ENCODE results near the gene ARHGEF28. TPM values are rescaled to one million over a fixed set of nuclear protein-coding genes. Genes with fewer than 3 reads are reported as not detected.

Gene ARHGEF28
- total RNA-seq, 1 donor from 2014 or later: 72.1 TPM

DNA sequence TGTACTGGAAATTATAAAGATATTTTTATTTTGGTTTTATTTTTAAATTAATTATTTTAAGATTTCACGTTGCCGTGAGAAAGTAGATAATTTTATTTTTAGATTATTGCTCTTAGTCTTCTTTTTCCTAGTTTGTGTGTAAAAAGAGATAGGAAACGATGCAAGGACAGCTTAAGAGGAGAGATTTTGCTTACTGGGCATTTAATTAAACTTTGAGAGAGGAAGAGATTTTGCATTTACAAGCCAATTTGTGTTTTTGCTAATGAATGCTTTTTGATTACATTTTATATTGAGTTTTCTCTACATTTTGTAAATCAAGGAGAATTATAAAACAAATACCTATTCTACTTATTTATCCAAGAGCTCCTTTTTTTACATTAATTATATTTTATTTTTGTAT is 64.0 kb downstream of the ARHGEF28 start:
- no peak overlapping the region for H3K4me3 ChIP-seq (ENCODE audit: low read depth, low read length)
- TF ChIP-seq, protein P1, sequence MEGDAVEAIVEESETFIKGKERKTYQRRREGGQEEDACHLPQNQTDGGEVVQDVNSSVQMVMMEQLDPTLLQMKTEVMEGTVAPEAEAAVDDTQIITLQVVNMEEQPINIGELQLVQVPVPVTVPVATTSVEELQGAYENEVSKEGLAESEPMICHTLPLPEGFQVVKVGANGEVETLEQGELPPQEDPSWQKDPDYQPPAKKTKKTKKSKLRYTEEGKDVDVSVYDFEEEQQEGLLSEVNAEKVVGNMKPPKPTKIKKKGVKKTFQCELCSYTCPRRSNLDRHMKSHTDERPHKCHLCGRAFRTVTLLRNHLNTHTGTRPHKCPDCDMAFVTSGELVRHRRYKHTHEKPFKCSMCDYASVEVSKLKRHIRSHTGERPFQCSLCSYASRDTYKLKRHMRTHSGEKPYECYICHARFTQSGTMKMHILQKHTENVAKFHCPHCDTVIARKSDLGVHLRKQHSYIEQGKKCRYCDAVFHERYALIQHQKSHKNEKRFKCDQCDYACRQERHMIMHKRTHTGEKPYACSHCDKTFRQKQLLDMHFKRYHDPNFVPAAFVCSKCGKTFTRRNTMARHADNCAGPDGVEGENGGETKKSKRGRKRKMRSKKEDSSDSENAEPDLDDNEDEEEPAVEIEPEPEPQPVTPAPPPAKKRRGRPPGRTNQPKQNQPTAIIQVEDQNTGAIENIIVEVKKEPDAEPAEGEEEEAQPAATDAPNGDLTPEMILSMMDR (conservative IDR thresholded peaks at IDR 0.05; ENCODE audit: low read depth, low read length): no peak

DNA sequence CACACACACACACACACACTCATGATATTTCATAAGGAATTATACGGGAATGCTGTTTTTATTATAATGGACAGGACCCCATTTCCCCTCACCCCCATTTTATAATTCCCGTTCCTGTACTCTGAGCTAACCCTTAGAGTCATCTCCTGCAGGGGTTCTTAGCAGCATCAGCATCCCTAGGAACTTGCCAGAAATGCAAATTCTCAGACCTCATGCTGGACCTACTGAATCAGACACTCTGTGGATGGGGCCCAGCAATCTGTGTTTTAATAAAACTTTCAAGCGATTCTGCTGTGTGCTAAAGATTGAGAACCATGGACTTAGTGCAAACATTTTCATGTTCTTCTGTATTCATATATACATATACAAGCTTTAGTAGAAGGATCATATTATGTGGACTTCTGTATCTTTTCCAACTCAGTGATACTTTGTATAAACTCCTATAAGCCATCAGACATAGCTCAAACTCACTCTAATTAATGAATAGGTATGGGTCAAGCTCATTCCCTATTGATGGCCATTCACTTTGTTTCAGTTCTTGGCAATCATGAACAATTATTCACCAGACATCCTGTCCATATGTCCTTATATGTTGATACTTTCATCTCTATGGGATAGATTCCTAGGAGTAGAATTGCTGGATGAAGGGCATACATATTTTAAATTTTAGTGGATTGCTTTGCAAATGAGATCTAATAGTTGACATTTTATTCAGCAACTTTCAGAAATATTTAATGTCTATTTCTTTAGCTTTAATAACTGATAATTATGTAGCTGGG is 65.5 kb downstream of the ARHGEF28 start:
- TF ChIP-seq, protein P1 (conservative IDR thresholded peaks at IDR 0.05; ENCODE audit: low read depth, low read length): no peak
- no peak overlapping the region for H3K4me3 ChIP-seq (ENCODE audit: low read depth, low read length)
- no peak for DNase-seq (ENCODE audit: low read depth)

More for the DNA sequence above, 64.0 kb downstream of the ARHGEF28 start:
- no peak for DNase-seq (ENCODE audit: low read depth)

DNA sequence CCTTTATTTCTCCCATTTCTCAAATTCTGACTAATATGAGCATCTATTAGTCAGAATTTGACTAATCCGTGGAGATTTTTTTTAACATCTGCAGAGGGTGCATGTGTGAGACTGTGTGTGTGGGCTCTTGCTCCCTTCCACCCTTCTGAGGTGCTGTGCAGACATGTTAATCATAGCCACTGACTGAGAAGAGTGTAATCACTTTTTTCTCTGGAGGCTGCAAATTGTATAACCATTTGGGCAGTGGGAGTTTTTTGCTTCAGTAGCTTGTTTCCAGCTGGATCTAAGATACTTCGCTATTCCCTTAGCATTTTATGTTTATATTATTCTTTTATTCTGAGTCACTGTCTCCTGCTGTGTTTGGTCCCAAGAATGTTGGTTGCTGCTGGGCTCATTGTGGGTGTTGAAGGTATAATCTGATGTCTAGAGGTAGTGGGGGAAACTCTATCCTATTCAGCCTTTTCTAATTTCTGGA is 66.2 kb downstream of the ARHGEF28 start:
- no peak for DNase-seq (ENCODE audit: low read depth)
- H3K4me3 ChIP-seq (ENCODE audit: low read depth, low read length): no peak overlapping the region
- TF ChIP-seq, protein P1 (conservative IDR thresholded peaks at IDR 0.05; ENCODE audit: low read depth, low read length): no peak

DNA sequence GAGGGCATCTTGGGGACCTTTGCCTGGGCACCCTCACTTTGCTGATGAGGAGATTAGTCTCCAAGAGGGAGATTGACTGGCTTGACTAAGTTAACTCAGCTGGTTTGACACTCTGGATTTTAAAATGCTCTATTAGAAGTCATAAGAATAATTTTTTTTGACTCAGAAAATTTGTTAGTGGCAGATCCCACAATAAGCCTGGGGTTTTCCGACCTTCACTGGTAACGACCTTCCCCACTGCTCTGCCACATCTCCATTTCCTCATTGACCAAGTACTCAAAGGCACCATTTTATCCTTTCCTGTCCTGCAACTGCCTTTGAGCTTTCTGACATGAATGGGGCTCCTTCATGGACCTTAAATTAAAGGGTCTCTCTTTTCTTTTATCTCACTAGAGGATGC is 67.0 kb downstream of the ARHGEF28 start:
- no peak for DNase-seq (ENCODE audit: low read depth)
- no peak overlapping the region for H3K4me3 ChIP-seq (ENCODE audit: low read depth, low read length)
- TF ChIP-seq, protein P1 (conservative IDR thresholded peaks at IDR 0.05; ENCODE audit: low read depth, low read length): no peak

DNA sequence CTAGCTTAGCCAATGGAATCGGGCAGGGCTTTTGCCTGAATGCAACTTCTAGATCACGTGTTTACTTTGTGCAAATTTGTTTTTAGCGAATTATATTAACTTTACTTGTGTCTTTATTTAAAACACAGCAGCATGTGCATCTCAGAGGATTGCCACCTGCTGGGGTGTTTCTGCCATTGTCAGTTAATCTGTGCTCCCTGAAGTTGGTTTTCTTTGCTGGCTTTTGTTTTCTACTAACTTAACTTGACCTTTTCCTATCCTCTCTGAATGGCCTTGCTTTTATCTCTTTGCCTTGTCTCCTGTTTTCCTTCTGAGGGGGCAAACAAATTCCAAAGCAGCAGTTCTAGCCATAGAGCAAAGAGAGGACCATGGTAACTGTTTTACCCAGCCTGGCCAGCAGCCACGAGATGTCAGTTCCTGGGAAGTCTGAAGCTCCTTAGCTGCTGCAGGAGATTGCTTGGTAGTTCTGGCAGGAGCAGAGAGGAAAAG is 67.6 kb downstream of the ARHGEF28 start:
- H3K4me3 ChIP-seq (ENCODE audit: low read depth, low read length): no peak overlapping the region
- DNase-seq (ENCODE audit: low read depth): no peak
- TF ChIP-seq, protein P1 (conservative IDR thresholded peaks at IDR 0.05; ENCODE audit: low read depth, low read length): peak; percentile 71

DNA sequence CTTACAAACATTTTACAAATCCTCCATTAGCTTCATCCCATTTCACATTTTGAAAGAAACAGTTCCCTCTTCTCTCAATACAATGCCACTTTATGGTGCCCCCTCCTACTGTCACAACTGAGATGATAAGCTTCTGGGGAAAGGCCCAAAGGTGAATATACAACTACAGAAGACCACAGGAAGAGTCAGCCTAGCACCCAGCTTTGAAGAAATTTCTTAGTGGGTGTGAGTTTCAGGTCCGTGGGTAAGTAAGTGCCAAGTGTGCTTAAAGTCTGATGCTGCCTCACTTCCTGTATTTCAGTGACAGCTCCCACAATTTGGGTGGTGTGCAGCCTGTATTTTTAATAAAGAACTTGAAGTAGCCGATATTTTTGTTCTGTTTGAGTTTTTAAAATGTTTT is 68.1 kb downstream of the ARHGEF28 start:
- DNase-seq (ENCODE audit: low read depth): no peak
- TF ChIP-seq, protein P1 (conservative IDR thresholded peaks at IDR 0.05; ENCODE audit: low read depth, low read length): no peak
- H3K4me3 ChIP-seq (ENCODE audit: low read depth, low read length): no peak overlapping the region

DNA sequence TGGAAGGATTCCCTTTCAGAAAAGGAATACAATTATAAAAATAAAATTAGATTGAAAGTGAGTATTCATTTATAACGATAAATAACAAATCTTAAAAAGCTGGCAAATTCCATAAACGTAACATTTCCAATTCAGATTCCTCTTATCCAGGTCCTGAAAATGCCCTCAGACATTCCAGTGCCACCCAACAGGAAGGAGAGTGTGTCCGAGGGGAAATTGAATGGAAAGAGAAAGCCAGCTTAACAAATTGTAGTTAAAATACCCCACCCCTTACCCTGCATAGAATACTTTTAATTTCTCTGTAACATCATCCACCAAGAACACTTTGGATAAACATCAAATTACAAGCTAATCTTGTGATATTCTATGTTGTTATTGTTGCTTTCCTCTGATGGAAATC is 72.0 kb downstream of the ARHGEF28 start:
- DNase-seq (ENCODE audit: low read depth): no peak
- H3K4me3 ChIP-seq (ENCODE audit: low read depth, low read length): no peak overlapping the region
- TF ChIP-seq, protein P1 (conservative IDR thresholded peaks at IDR 0.05; ENCODE audit: low read depth, low read length): no peak
